Calu3 (cell line): Measurements from ENCODE around the gene TIGAR. TPM values are rescaled to one million over a fixed set of nuclear protein-coding genes. Genes with fewer than 3 reads are reported as not detected.

Experiments used
- BruUV-seq: library from RNA; stranded (reverse); fragments of 400-500 nt; replicated peaks from 2 replicates; lab custom pipeline; 2021; lab: Mats Ljungman, UMichigan
- CTCF ChIA-PET: fragments of 300-600 bp; sonication (Branson Sonifier 250); formaldehyde crosslinking; loops from one replicate; lab custom pipeline; 2022; ENCODE audit warnings: antibody characterized with exemption; lab: Charles Lee
- DNase-seq: peaks from one replicate; pipeline ENCODE4 v3.0.0; 2022
- H3K27ac Mint-ChIP-seq: one replicate; pipeline ENCODE4 v1.8.0; 2022; ENCODE audit warnings: mixed read lengths; ENCODE audit not compliant: unreplicated experiment
- H3K27me3 Mint-ChIP-seq: one replicate; pipeline ENCODE4 v1.8.0; 2022; ENCODE audit warnings: mixed read lengths; ENCODE audit not compliant: unreplicated experiment
- H3K36me3 Mint-ChIP-seq: one replicate; pipeline ENCODE4 v1.8.0; 2022; ENCODE audit warnings: mild to moderate bottlenecking, moderate library complexity, mixed read lengths; ENCODE audit not compliant: insufficient read depth, unreplicated experiment
- H3K4me1 Mint-ChIP-seq: one replicate; pipeline ENCODE4 v1.8.0; 2022; ENCODE audit warnings: mild to moderate bottlenecking, low read depth, mixed read lengths; ENCODE audit not compliant: unreplicated experiment
- H3K4me3 Mint-ChIP-seq: one replicate; pipeline ENCODE4 v1.8.0; 2022; ENCODE audit warnings: mild to moderate bottlenecking, low read depth, moderate library complexity, mixed read lengths; ENCODE audit not compliant: unreplicated experiment
- H3K9me3 Mint-ChIP-seq: one replicate; pipeline ENCODE4 v1.8.0; 2022; ENCODE audit warnings: low read depth, mixed read lengths; ENCODE audit not compliant: unreplicated experiment
- intact Hi-C: fragments of 100-400 bp; cut with micrococcal nuclease; formaldehyde crosslinking; loops from one replicate; pipeline ENCODE4 v1.10.0; 2022; ENCODE audit not compliant: unreplicated experiment
- total RNA-seq: library from RNA; stranded (reverse); gene quantifications from 2 replicates; pipeline ENCODE4 v1.2.3, GENCODE V29; 2022
- TF ChIP-seq, protein P1 (sequence below): fragments of 200-600 bp; IDR thresholded peaks from one replicate; pipeline ENCODE4 v1.8.0; 2022; ENCODE audit warnings: antibody characterized with exemption; ENCODE audit not compliant: unreplicated experiment

Gene TIGAR
- total RNA-seq, 1 experiment from 2014 or later, result 15.9 TPM

DNA sequence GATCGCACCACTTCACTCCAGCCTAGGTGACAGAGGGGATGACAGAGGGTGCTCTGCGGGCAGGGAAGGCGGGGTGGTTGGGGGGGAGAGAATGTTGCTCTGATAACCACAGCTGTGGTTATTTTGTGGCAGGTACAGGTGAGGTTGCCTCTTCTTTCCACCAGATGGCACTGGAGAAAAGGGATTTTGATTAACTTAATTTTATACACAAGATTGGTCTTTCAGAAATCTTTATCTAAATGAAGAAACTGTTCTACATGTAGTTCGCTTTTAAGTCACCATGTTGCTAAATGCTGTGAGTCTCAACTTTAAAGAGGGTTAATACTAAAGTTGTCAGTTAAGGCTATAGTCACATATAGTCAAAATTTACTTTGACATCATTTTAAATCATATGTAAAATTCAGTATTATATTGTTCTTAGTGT, 32.8 kb downstream of the TIGAR start:
- Mint-ChIP-seq H3K4me3 (no peak overlapping the region), H3K36me3 (no peaks in the 10 kb centered on the region), H3K9me3 (peaks cover 3% of the 10 kb centered on the region), H3K27ac (no peak overlapping the region), H3K27me3 (no peaks in the 10 kb centered on the region), H3K4me1 (no peaks in the 10 kb centered on the region)
- no peak for DNase-seq
- TF ChIP-seq, protein P1, sequence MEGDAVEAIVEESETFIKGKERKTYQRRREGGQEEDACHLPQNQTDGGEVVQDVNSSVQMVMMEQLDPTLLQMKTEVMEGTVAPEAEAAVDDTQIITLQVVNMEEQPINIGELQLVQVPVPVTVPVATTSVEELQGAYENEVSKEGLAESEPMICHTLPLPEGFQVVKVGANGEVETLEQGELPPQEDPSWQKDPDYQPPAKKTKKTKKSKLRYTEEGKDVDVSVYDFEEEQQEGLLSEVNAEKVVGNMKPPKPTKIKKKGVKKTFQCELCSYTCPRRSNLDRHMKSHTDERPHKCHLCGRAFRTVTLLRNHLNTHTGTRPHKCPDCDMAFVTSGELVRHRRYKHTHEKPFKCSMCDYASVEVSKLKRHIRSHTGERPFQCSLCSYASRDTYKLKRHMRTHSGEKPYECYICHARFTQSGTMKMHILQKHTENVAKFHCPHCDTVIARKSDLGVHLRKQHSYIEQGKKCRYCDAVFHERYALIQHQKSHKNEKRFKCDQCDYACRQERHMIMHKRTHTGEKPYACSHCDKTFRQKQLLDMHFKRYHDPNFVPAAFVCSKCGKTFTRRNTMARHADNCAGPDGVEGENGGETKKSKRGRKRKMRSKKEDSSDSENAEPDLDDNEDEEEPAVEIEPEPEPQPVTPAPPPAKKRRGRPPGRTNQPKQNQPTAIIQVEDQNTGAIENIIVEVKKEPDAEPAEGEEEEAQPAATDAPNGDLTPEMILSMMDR, result no peak
- CTCF ChIA-PET, result no interaction called here
- intact Hi-C loops, result loop anchor here (1.0 kb wide), 1 partner anchor 45 kb away; no protein-coding TSS in a partner anchor
- BruUV-seq, result no TSS peak

DNA sequence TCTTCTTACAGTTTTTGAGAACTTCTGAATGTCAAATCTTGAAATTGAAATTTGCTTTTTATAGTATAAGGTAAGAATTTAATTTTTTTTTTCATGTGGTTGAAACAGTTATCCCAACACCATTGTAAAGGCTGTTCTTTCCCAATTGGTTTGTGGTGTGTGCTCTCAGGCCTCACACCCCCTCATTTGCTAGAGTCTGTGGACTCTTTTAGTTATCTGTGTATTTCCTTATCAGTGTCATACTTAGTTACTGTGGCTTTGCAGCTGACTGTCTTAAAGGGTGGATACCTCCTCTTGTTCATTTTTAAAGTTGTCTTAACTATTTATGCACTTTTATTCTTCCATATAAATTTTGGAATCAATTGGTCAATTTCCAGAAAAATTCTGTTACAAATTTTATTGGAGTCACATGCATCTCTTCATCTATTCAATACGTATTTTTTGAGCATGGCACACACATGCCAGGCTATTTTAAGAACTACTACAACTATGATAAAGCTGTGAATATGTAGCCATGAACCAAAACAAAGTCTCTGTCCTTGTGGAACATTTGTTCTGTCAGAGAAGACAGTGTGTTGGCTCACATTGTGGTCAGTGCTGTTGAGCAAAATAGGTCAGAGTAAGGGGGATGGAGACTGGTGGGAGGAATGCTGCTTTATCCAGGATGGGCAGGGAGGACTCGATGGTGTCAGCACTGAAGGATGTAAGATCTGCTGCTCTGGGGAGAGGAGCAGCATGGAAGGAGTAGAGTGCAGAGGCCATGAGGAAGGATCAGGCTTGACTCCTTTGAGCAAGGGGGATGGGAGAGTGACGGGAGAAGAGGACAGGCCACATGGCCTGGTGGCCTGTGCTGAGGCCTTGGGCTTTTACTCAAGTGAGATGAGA, 34.4 kb downstream of the TIGAR start:
- Mint-ChIP-seq H3K9me3 (peaks cover 4% of the 10 kb centered on the region), H3K27me3 (no peaks in the 10 kb centered on the region), H3K36me3 (no peaks in the 10 kb centered on the region), H3K4me3 (no peak overlapping the region), H3K27ac (no peak overlapping the region), H3K4me1 (no peaks in the 10 kb centered on the region)
- intact Hi-C loops, result no loop called here
- TF ChIP-seq, protein P1, result no peak
- no TSS peak for BruUV-seq
- no peak for DNase-seq
- CTCF ChIA-PET, result no interaction called here

DNA sequence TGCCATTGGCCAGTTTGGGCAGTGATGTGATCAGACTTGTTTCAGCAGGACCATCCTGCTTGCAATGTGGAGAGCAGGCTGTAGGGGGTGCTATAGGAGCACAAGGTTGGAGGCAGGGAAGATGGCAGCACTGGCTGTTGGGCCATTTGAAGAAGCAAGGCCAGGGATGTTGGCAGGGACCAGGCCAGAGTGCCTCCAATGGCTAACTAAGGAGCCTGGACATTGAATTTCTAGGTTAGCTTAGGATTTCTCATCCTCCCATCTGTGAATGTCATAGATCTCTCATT, 35.0 kb downstream of the TIGAR start:
- BruUV-seq, result no TSS peak
- TF ChIP-seq, protein P1, result no peak

DNA sequence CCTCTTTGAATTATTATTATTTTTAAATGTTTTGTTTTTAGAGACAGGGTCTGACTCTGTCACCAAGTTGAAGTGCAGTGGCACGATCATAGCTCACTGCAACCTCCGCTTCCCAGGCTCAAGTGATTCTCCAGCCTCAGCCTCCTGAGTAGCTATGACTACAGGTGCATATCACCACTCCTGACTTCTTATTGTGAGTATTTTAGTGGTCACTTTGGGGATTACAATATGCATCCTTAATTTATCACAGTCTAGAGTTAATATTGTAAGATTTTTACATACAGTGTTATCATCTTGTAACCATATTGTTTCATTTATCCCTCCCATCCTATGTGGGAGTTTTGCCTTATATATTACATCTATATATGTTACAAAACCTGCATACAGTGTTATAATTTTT, 45.1 kb downstream of the TIGAR start:
- Mint-ChIP-seq H3K4me3 (no peak overlapping the region), H3K27ac (no peak overlapping the region), H3K4me1 (no peaks in the 10 kb centered on the region), H3K27me3 (peaks cover 21% of the 10 kb centered on the region), H3K36me3 (no peaks in the 10 kb centered on the region), H3K9me3 (no peaks in the 10 kb centered on the region)
- no TSS peak for BruUV-seq
- intact Hi-C loops, result no loop called here
- DNase-seq, result no peak
- CTCF ChIA-PET, result no interaction called here
- TF ChIP-seq, protein P1, result no peak

More for the DNA sequence above, 35.0 kb downstream of the TIGAR start:
- Mint-ChIP-seq H3K36me3 (no peaks in the 10 kb centered on the region), H3K9me3 (peaks cover 4% of the 10 kb centered on the region), H3K4me3 (no peak overlapping the region), H3K4me1 (no peaks in the 10 kb centered on the region), H3K27me3 (peaks cover 3% of the 10 kb centered on the region), H3K27ac (no peak overlapping the region)
- intact Hi-C loops, result no loop called here
- peak; percentile 35 for DNase-seq
- CTCF ChIA-PET, result no interaction called here
